H1 (cell line): ENCODE measurements around the gene POLR1F. TPM values are rescaled to one million over a fixed set of nuclear protein-coding genes. Genes with fewer than 3 reads are reported as not detected.

ENCODE experiments used
- CTCF ChIA-PET: fragments of 300-600 bp; sonication (Branson Sonifier 250); formaldehyde crosslinking; loops from one replicate; lab custom pipeline; 2021; ENCODE audit not compliant: partially characterized antibody; lab: Charles Lee
- POLR2A ChIA-PET: fragments of 300-600 bp; sonication (Branson Sonifier 250); formaldehyde crosslinking; loops from one replicate; lab custom pipeline; 2021; ENCODE audit warnings: inconsistent platforms; ENCODE audit not compliant: partially characterized antibody; lab: Charles Lee
- DNase-seq, 2 experiments: peaks; one replicate each; pipeline versions ENCODE4 v3.0.0 to v3.0.0-alpha.2; 2010 to 2022; ENCODE audit warnings: low spot score in 2 of 2, low read depth in 1 of 2, mixed read lengths in 1 of 2
- FAIRE-seq: peaks from 2 replicates; lab custom pipeline; 2011; peaks lifted over from hg19 to GRCh38; lab: Jason Lieb, UNC
- H2AFZ ChIP-seq: 2 replicates; pipeline ENCODE4 v1.8.1; 2012; ENCODE audit warnings: low read length, inconsistent platforms
- H2AK5ac ChIP-seq: 2 replicates; pipeline ENCODE4 v1.6.1; 2013; ENCODE audit warnings: low read depth, low read length
- H2BK120ac ChIP-seq: replicated peaks from 2 replicates; pipeline ENCODE3; 2013; ENCODE audit warnings: low read depth, low read length, inconsistent platforms
- H2BK12ac ChIP-seq: 2 replicates; pipeline ENCODE4 v1.6.1; 2013; ENCODE audit warnings: low read depth, low read length
- H2BK15ac ChIP-seq: 2 replicates; pipeline ENCODE4 v1.6.1; 2013; ENCODE audit warnings: low read length
- H2BK20ac ChIP-seq: 2 replicates; pipeline ENCODE4 v1.6.1; 2013; ENCODE audit warnings: low read length
- H2BK5ac ChIP-seq: 2 replicates; pipeline ENCODE4 v1.6.1; 2013; ENCODE audit warnings: low read depth, low read length
- H3K14ac ChIP-seq: 2 replicates; pipeline ENCODE4 v1.6.1; 2013; ENCODE audit warnings: inconsistent platforms; ENCODE audit not compliant: insufficient read length
- H3K18ac ChIP-seq: 2 replicates; pipeline ENCODE4 v1.6.1; 2013; ENCODE audit warnings: low read length; ENCODE audit errors: extremely low read depth
- H3K23ac ChIP-seq: 2 replicates; pipeline ENCODE4 v1.6.1; 2013; ENCODE audit warnings: inconsistent platforms; ENCODE audit not compliant: insufficient read length
- H3K23me2 ChIP-seq: 2 replicates; pipeline ENCODE4 v1.6.1; 2013; ENCODE audit warnings: low read depth, low read length
- H3K27ac ChIP-seq: 2 replicates; pipeline ENCODE4 v1.6.1; 2011; ENCODE audit warnings: low read depth, low read length, inconsistent platforms
- H3K27me3 ChIP-seq, 4 experiments: replicated peaks in 1 of 4; 1 replicate in 1 of 4; 2 replicates in 3 of 4; pipeline versions ENCODE4 v1.6.1 to v1.8.1; 2011 to 2013; ENCODE audit warnings: low read length in 3 of 4, mild to moderate bottlenecking in 3 of 4, inconsistent platforms in 2 of 4, mixed read lengths in 2 of 4, moderate library complexity in 1 of 4; ENCODE audit not compliant: control insufficient read depth in 3 of 4, insufficient read depth in 3 of 4; ENCODE audit errors: extremely low read depth in 1 of 4
- H3K36me3 ChIP-seq, 4 experiments: 2 replicates each; pipeline versions ENCODE4 v1.6.1 to v1.8.1; 2011 to 2013; ENCODE audit warnings: mild to moderate bottlenecking in 4 of 4, low read length in 3 of 4, moderate library complexity in 2 of 4, control low read depth in 1 of 4, inconsistent platforms in 1 of 4; ENCODE audit not compliant: insufficient read depth in 4 of 4, control insufficient read depth in 2 of 4
- H3K4ac ChIP-seq: replicated peaks from 2 replicates; pipeline ENCODE3; 2013; ENCODE audit warnings: low read length, low read depth, mixed read lengths, inconsistent platforms; ENCODE audit not compliant: insufficient read length
- H3K4me1 ChIP-seq, 4 experiments: replicated peaks in 1 of 4; 1 replicate in 1 of 4; 2 replicates in 3 of 4; pipeline versions ENCODE4 v1.6.1 to v1.8.1; 2011 to 2013; ENCODE audit warnings: low read length in 3 of 4, inconsistent platforms in 2 of 4, mixed read lengths in 1 of 4; ENCODE audit not compliant: insufficient read depth in 4 of 4, control insufficient read depth in 3 of 4
- H3K4me2 ChIP-seq, 2 experiments: 2 replicates each; pipeline versions ENCODE4 v1.6.1 to v1.8.1; 2011 to 2013; ENCODE audit warnings: low read depth in 2 of 2, low read length in 2 of 2, control low read depth in 1 of 2, inconsistent platforms in 1 of 2, mild to moderate bottlenecking in 1 of 2; ENCODE audit not compliant: insufficient read depth in 1 of 2
- H3K4me3 ChIP-seq, 4 experiments: fragments of 200-600, 300-600 bp in 1 of 4; sonication (generic), shearing (Covaris generic), sonication (Bioruptor Twin) in 1 of 4; 2 replicates each; pipeline versions ENCODE4 v1.5.1 to v1.8.1; 2011 to 2016; ENCODE audit warnings: low read length in 4 of 4, low read depth in 3 of 4, control low read depth in 2 of 4, inconsistent platforms in 2 of 4, mild to moderate bottlenecking in 2 of 4, mixed read lengths in 1 of 4, moderate library complexity in 1 of 4; ENCODE audit not compliant: insufficient read depth in 2 of 4; ENCODE audit errors: extremely low read depth in 1 of 4
- H3K56ac ChIP-seq: replicated peaks from 2 replicates; pipeline ENCODE3; 2013; ENCODE audit warnings: low read depth, mild to moderate bottlenecking, mixed read lengths, low read length, inconsistent platforms; ENCODE audit not compliant: insufficient read length
- H3K79me1 ChIP-seq: 2 replicates; pipeline ENCODE4 v1.6.1; 2013; ENCODE audit warnings: low read depth, low read length, control low read depth
- H3K79me2 ChIP-seq, 2 experiments: 2 replicates each; pipeline versions ENCODE4 v1.6.1 to v1.8.1; 2012 to 2013; ENCODE audit warnings: low read length in 2 of 2, mild to moderate bottlenecking in 2 of 2, inconsistent platforms in 1 of 2; ENCODE audit not compliant: insufficient read depth in 2 of 2, control insufficient read depth in 1 of 2
- H3K9ac ChIP-seq, 4 experiments: replicated peaks in 1 of 4; 1 replicate in 1 of 4; 2 replicates in 3 of 4; pipeline versions ENCODE4 v1.6.1 to v1.8.1; 2011 to 2013; ENCODE audit warnings: low read depth in 3 of 4, low read length in 3 of 4, control low read depth in 2 of 4, mild to moderate bottlenecking in 2 of 4, moderate library complexity in 2 of 4, inconsistent platforms in 1 of 4; ENCODE audit errors: extremely low read depth in 1 of 4
- H3K9me3 ChIP-seq, 2 experiments: 2 replicates each; pipeline versions ENCODE4 v1.6.1 to v1.8.1; 2012 to 2013; ENCODE audit warnings: mild to moderate bottlenecking in 2 of 2, moderate library complexity in 2 of 2, control low read depth in 1 of 2, inconsistent platforms in 1 of 2, low read depth in 1 of 2, low read length in 1 of 2, mixed read lengths in 1 of 2; ENCODE audit not compliant: insufficient read depth in 2 of 2
- H4K20me1 ChIP-seq, 2 experiments: replicated peaks in 1 of 2; 2 replicates each; pipeline versions ENCODE3 to v1.8.1; 2011 to 2013; ENCODE audit warnings: inconsistent platforms in 2 of 2, low read length in 2 of 2, mild to moderate bottlenecking in 1 of 2; ENCODE audit not compliant: insufficient read depth in 2 of 2, control insufficient read depth in 1 of 2
- H4K5ac ChIP-seq: 2 replicates; pipeline ENCODE4 v1.6.1; 2013; ENCODE audit warnings: low read length, low read depth, mixed read lengths, inconsistent platforms; ENCODE audit not compliant: insufficient read length
- H4K8ac ChIP-seq: 2 replicates; pipeline ENCODE4 v1.8.0; 2013; ENCODE audit warnings: mild to moderate bottlenecking, moderate library complexity, low read length, inconsistent platforms; ENCODE audit not compliant: insufficient read depth; ENCODE audit errors: extremely low read depth
- H4K91ac ChIP-seq: replicated peaks from 2 replicates; pipeline ENCODE3; 2013; ENCODE audit warnings: low read length, mixed read lengths, inconsistent platforms; ENCODE audit not compliant: insufficient read length
- ATF3 ChIP-seq: IDR thresholded peaks from 2 replicates; pipeline ENCODE4 v1.6.1; 2011; ENCODE audit warnings: low read depth, mild to moderate bottlenecking, low read length; ENCODE audit not compliant: insufficient read depth
- SIRT6 ChIP-seq: IDR thresholded peaks from one replicate; pipeline ENCODE4 v1.7.1; 2012; ENCODE audit warnings: low read length, inconsistent platforms
- SP2 ChIP-seq: IDR thresholded peaks from 2 replicates; pipeline ENCODE4 v1.6.1; 2012; ENCODE audit warnings: mild to moderate bottlenecking, low read length, inconsistent platforms
- TCF12 ChIP-seq: IDR thresholded peaks from 2 replicates; pipeline ENCODE4 v1.6.1; 2011; ENCODE audit warnings: low read depth, mild to moderate bottlenecking, low read length
- TEAD4 ChIP-seq: IDR thresholded peaks from 2 replicates; pipeline ENCODE4 v1.6.1; 2012; ENCODE audit warnings: low read depth, low read length, inconsistent platforms, mixed read lengths
- YY1 ChIP-seq: IDR thresholded peaks from 2 replicates; pipeline ENCODE4 v1.6.1; 2011; ENCODE audit warnings: low read depth, mild to moderate bottlenecking, low read length
- WGBS, 2 experiments: shearing (Covaris generic) in 1 of 2; methylation state at CpG; one replicate each; pipeline versions ENCODE4 v1.1.6 to v1.1.7; 2013 to 2015; ENCODE audit warnings: low lambda C conversion rate in 2 of 2, mixed read lengths in 2 of 2, inconsistent platforms in 1 of 2, low coverage in 1 of 2, missing lambda C conversion rate in 1 of 2; ENCODE audit not compliant: insufficient replicate concordance in 2 of 2, insufficient coverage in 1 of 2, insufficient read length in 1 of 2; ENCODE audit errors: extremely low coverage in 1 of 2, missing lambda C conversion rate in 1 of 2; 5-methylcytosine and 5-hydroxymethylcytosine counted together
- polyA plus RNA-seq, 7 experiments: library from polyadenylated mRNA; depleted of rRNA in 3 of 7; stranded (reverse) in 5 of 7; unstranded in 2 of 7; fragments of >200 nt in 5 of 7; fragments of 200-250 nt in 2 of 7; gene quantifications; 1 replicate in 5 of 7; 2 replicates in 1 of 7; 4 replicates in 1 of 7; pipeline versions ENCODE4 v1.2.1 to v1.2.3, GENCODE V29; 2011 to 2013; ENCODE audit warnings: missing spikeins in 2 of 7, mixed read lengths in 2 of 7
- total RNA-seq: library from RNA; stranded (reverse); fragmentation: NEBNext Ultra II Directional; extraction: Animal tissue kit (Norgen Biotek cat#: 25700); gene quantifications from 2 replicates; pipeline ENCODE4 v1.2.1, GENCODE V29; 2021
- TF ChIP-seq, protein P1 (sequence below): IDR thresholded peaks from 2 replicates; pipeline ENCODE4 v1.6.1; 2012; ENCODE audit warnings: inconsistent platforms
- TF ChIP-seq, protein P2 (sequence below): IDR thresholded peaks from 2 replicates; pipeline ENCODE4 v1.6.1; 2012; ENCODE audit warnings: inconsistent platforms

The POLR1F gene
- total and polyA plus RNA-seq, 2 of the 8 experiments (the other 6 are each of a cell fraction or from before 2014, with no cell fraction given): 11.2 to 24.6 TPM

GRCh38 chr7:19663816-19664462 is 44.9 kb downstream of the POLR1F start:
- Histone ChIP-seq H3K27ac (no peak overlapping the region), H3K14ac (no peak overlapping the region), H4K5ac (no peak overlapping the region), H3K4me1 (no peaks in the 10 kb centered on the region), H3K9me3 (no peaks in the 10 kb centered on the region), H2BK12ac (no peak overlapping the region), H2BK15ac (no peak overlapping the region), H2BK5ac (no peak overlapping the region), H4K20me1 (no peaks in the 10 kb centered on the region), H3K56ac (no peak overlapping the region), H3K4me2 (no peak overlapping the region), H2BK120ac (no peak overlapping the region), H3K4me3 (no peak overlapping the region), H3K4ac (no peak overlapping the region), H4K8ac (no peak overlapping the region), H2AK5ac (no peak overlapping the region), H3K79me1 (no peaks in the 10 kb centered on the region), H3K23ac (no peak overlapping the region), H3K36me3 (no peaks in the 10 kb centered on the region), H2BK20ac (no peak overlapping the region), H2AFZ (no peak overlapping the region), H3K9ac (no peak overlapping the region), H3K27me3 (no peaks in the 10 kb centered on the region), H3K18ac (no peak overlapping the region), H4K91ac (no peak overlapping the region), H3K79me2 (no peaks in the 10 kb centered on the region), H3K23me2 (no peaks in the 10 kb centered on the region)
- FAIRE-seq: no peak
- 83% methylated on average over 4 of the region's 4 CpGs; no CpG with 5 or more reads in 1 of the 2 experiments for WGBS, 2 experiments
- POLR2A ChIA-PET: no interaction called here
- CTCF ChIA-PET: interaction anchor here (0.9 to 2.0 kb wide), 3 partner anchors 10 to 30 kb away, joined by 4 to 13 read pairs (median 4); no protein-coding TSS in a partner anchor
- TF ChIP-seq SP2 (no peak), SIRT6 (no peak), TCF12 (no peak), YY1 (no peak), TEAD4 (no peak), ATF3 (no peak)
- TF ChIP-seq, protein P1, sequence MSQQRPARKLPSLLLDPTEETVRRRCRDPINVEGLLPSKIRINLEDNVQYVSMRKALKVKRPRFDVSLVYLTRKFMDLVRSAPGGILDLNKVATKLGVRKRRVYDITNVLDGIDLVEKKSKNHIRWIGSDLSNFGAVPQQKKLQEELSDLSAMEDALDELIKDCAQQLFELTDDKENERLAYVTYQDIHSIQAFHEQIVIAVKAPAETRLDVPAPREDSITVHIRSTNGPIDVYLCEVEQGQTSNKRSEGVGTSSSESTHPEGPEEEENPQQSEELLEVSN: no peak
- TF ChIP-seq, protein P2, sequence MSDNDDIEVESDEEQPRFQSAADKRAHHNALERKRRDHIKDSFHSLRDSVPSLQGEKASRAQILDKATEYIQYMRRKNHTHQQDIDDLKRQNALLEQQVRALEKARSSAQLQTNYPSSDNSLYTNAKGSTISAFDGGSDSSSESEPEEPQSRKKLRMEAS: no peak
- no peak for DNase-seq
